Measurements from ENCODE around the gene GK2. TPM values are rescaled to one million over a fixed set of nuclear protein-coding genes. Genes with fewer than 3 reads are reported as not detected.

Gene GK2
- total RNA-seq, result not detected in 2 replicates
- long read RNA-seq, result 0 reads

DNA sequence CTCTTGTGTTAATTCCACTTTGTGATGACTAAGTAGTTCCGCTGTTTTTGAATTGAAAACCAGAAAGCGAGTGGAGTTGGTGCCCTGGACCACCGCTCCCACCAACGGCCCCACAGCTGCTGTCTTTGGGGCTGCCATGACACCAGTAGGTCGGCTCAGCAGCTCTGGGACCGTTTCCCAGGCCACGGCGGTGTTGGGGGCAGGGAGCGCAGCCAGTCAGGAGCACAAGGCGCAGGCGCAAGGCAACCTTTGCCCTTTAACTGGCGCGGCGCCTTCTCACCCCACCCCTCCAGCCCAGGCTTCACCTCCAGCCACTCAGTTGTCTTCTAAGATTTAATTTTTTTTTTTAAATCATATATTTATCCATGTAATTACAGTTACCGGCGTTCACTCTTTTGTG lies at the start of gene GK2:
GK2 (minus strand) TSS at position 166 of the 400 bp plus-strand sequence; CDS start at position 138, 28 bp downstream.
- no peak for DNase-seq (ENCODE audit: low read depth, low spot score)
- Mint-ChIP-seq H3K4me1 (peaks cover 3% of the 10 kb centered on the region), H3K27ac (ENCODE audit: unreplicated experiment) (no peak within 1 kb of the TSS), H3K9me3 (no peaks in the 10 kb centered on the region), H3K4me3 (no peak within 1 kb of the TSS), H3K36me3 (ENCODE audit: low read depth) (no peaks in the 10 kb centered on the region), H3K27me3 (ENCODE audit: low read depth) (no peaks in the 10 kb centered on the region)
- TF ChIP-seq, protein P1, sequence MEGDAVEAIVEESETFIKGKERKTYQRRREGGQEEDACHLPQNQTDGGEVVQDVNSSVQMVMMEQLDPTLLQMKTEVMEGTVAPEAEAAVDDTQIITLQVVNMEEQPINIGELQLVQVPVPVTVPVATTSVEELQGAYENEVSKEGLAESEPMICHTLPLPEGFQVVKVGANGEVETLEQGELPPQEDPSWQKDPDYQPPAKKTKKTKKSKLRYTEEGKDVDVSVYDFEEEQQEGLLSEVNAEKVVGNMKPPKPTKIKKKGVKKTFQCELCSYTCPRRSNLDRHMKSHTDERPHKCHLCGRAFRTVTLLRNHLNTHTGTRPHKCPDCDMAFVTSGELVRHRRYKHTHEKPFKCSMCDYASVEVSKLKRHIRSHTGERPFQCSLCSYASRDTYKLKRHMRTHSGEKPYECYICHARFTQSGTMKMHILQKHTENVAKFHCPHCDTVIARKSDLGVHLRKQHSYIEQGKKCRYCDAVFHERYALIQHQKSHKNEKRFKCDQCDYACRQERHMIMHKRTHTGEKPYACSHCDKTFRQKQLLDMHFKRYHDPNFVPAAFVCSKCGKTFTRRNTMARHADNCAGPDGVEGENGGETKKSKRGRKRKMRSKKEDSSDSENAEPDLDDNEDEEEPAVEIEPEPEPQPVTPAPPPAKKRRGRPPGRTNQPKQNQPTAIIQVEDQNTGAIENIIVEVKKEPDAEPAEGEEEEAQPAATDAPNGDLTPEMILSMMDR (conservative IDR thresholded peaks at IDR 0.05), result no peak

DNA sequence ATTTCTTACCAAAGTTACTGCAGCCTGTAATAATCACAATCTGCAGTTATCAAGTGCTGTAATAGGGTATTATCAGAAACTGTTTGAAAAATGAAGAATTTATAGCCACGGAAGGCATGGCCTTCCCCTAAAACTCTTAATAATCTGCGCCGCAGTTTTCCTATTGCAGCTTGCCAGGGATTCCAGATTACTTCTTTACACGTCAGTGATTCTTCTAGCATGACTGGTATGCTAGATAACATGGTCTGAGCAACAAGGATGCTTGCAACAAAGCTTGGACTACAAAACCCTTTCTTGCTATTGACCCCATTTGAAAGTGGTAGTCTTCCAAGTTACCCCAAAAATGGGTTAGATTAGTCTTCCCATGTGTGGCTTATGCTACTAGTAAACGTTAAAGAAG lies 47.2 kb upstream of the GK2 start:
- Mint-ChIP-seq H3K9me3 (no peaks in the 10 kb centered on the region), H3K4me3 (no peak overlapping the region), H3K36me3 (ENCODE audit: low read depth) (no peaks in the 10 kb centered on the region), H3K27me3 (ENCODE audit: low read depth) (peaks cover 5% of the 10 kb centered on the region), H3K27ac (ENCODE audit: unreplicated experiment) (no peak overlapping the region), H3K4me1 (no peaks in the 10 kb centered on the region)
- DNase-seq (ENCODE audit: low read depth, low spot score), result no peak
- TF ChIP-seq, protein P1 (conservative IDR thresholded peaks at IDR 0.05), result no peak

DNA sequence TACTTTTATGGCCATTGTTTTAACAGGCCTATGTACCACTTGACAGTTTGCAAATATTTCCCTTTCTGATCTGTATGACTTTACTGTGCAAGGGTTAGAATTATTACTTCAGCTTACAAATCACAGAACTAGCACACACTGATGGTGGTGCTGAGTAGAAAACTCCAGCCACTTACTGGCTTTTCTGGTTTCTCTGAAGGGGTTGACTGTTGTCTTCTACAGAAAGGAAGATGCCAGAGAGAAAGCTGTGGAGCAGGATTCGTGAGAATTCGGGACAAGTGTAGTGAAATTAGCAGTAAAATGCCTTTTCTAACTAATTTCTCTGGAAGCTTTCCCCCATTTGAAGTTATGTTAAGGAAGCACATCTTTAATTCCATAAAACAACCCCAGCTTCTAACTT lies 46.6 kb upstream of the GK2 start:
- TF ChIP-seq, protein P1 (conservative IDR thresholded peaks at IDR 0.05), result no peak
- no peaks in the 10 kb centered on the region for H3K4me1 Mint-ChIP-seq
- no peaks in the 10 kb centered on the region for H3K36me3 Mint-ChIP-seq (ENCODE audit: low read depth)
- no peak for DNase-seq (ENCODE audit: low read depth, low spot score)
- peaks cover 5% of the 10 kb centered on the region for H3K27me3 Mint-ChIP-seq (ENCODE audit: low read depth)
- H3K9me3 Mint-ChIP-seq, result no peaks in the 10 kb centered on the region
- no peak overlapping the region for H3K27ac Mint-ChIP-seq (ENCODE audit: unreplicated experiment)
- H3K4me3 Mint-ChIP-seq, result no peak overlapping the region

DNA sequence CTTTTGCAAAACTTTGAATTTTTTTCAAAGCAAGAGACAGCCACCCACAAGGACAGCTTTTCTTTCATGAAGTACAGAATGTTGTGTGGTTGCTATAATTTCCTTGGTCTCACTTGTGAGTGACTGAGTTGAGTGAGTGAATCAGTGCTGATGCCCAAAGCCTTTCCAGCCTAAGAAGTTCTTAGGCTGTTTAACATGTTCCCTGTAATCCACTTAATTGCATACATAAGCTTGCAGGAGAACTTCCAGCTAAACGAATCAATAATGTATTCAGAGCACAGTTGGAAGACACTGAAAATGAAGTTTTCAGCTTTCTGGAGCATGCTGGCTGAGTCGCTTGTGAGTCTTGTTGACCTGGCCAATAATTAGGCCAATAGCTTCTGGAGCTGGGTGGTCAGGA lies 42.0 kb upstream of the GK2 start:
- H3K36me3 Mint-ChIP-seq (ENCODE audit: low read depth), result no peaks in the 10 kb centered on the region
- H3K9me3 Mint-ChIP-seq, result no peaks in the 10 kb centered on the region
- no peak overlapping the region for H3K4me3 Mint-ChIP-seq
- no peaks in the 10 kb centered on the region for H3K27me3 Mint-ChIP-seq (ENCODE audit: low read depth)
- no peak for DNase-seq (ENCODE audit: low read depth, low spot score)
- no peak overlapping the region for H3K27ac Mint-ChIP-seq (ENCODE audit: unreplicated experiment)
- no peaks in the 10 kb centered on the region for H3K4me1 Mint-ChIP-seq
- TF ChIP-seq, protein P1 (conservative IDR thresholded peaks at IDR 0.05), result no peak

DNA sequence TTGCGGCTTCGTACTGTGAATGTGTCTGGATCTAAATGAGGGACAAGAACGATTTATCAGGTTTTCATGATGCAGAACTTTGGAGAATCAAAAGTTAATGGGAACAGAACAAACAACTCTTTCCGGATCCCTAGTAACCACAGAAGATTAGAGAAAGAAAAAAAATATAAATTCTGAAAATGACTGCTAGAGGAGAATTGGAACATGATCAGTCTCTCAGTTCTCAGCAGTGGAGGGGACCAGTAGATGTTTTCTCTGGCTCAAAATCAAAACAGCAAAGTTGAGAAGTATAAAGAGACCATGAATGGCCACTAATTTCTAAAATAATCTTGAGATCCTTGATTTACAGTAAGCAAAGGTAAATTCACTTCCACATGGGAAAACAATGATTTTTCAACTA lies 38.1 kb upstream of the GK2 start:
- no peaks in the 10 kb centered on the region for H3K27me3 Mint-ChIP-seq (ENCODE audit: low read depth)
- H3K9me3 Mint-ChIP-seq, result no peaks in the 10 kb centered on the region
- DNase-seq (ENCODE audit: low read depth, low spot score), result no peak
- no peak overlapping the region for H3K27ac Mint-ChIP-seq (ENCODE audit: unreplicated experiment)
- H3K4me1 Mint-ChIP-seq, result no peaks in the 10 kb centered on the region
- H3K36me3 Mint-ChIP-seq (ENCODE audit: low read depth), result no peaks in the 10 kb centered on the region
- TF ChIP-seq, protein P1 (conservative IDR thresholded peaks at IDR 0.05), result no peak
- H3K4me3 Mint-ChIP-seq, result no peak overlapping the region

DNA sequence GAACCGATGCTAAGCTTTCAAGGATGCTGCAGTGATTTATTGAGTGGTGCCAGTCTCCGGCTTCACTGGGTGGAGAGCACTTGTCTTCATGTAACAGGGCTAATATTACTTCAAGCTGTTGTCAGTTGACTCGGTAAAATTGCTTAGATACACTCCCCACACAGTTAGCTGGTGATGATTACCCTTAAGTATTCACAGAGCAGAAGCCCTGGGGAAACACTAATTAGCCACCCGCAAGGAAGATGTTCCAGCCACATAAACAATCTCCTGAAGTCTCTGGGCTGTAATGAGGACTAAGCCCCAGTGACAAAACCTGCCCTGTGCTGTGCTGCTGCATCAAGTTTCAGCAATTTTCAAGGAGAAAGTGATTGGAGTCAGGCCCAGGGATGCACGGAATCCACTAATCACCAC lies 37.3 kb upstream of the GK2 start:
- H3K27ac Mint-ChIP-seq (ENCODE audit: unreplicated experiment), result no peak overlapping the region
- no peaks in the 10 kb centered on the region for H3K4me1 Mint-ChIP-seq

More for the DNA sequence above, 37.3 kb upstream of the GK2 start:
- H3K4me3 Mint-ChIP-seq, result no peak overlapping the region
- TF ChIP-seq, protein P1 (conservative IDR thresholded peaks at IDR 0.05), result no peak
- no peaks in the 10 kb centered on the region for H3K36me3 Mint-ChIP-seq (ENCODE audit: low read depth)
- H3K9me3 Mint-ChIP-seq, result no peaks in the 10 kb centered on the region
- no peaks in the 10 kb centered on the region for H3K27me3 Mint-ChIP-seq (ENCODE audit: low read depth)
- no peak for DNase-seq (ENCODE audit: low read depth, low spot score)

All from neural crest cell (in vitro differentiated cells).